Fibroblast of lung (primary cell): ENCODE measurements around the gene SEPTIN2. TPM values are rescaled to one million over a fixed set of nuclear protein-coding genes. Genes with fewer than 3 reads are reported as not detected.
A peak's percentile ranks its signal among the peaks of the same experiment; 100 is the strongest.

ENCODE experiments used
- DNase-seq, 2 donors: peaks; one replicate each; pipeline versions ENCODE4 v3.0.0 to v3.0.0-alpha.2; 2010; ENCODE audit warnings: low read depth in 2 of 2
- H2AFZ ChIP-seq: 2 replicates; pipeline ENCODE4 v1.5.1; 2012; ENCODE audit warnings: low read length, control low read depth, inconsistent platforms
- H3K27ac ChIP-seq: 2 replicates; pipeline ENCODE4 v1.5.1; 2011; ENCODE audit warnings: low read length, control low read depth; ENCODE audit not compliant: insufficient read depth
- H3K27me3 ChIP-seq: 2 replicates; pipeline ENCODE4 v1.5.1; 2011; ENCODE audit warnings: mild to moderate bottlenecking, low read length; ENCODE audit not compliant: control insufficient read depth, insufficient read depth
- H3K36me3 ChIP-seq: 2 replicates; pipeline ENCODE4 v1.5.1; 2011; ENCODE audit warnings: low read length; ENCODE audit not compliant: control insufficient read depth, insufficient read depth
- H3K4me1 ChIP-seq: 2 replicates; pipeline ENCODE4 v1.5.1; 2011; ENCODE audit warnings: low read length; ENCODE audit not compliant: control insufficient read depth, insufficient read depth; ENCODE audit errors: extremely low read depth
- H3K4me2 ChIP-seq: 2 replicates; pipeline ENCODE4 v1.5.1; 2011; ENCODE audit warnings: low read length, control low read depth; ENCODE audit not compliant: insufficient read depth; ENCODE audit errors: extremely low read depth
- H3K4me3 ChIP-seq, 4 experiments: fragments of 200-600 bp in 1 of 4; sonication (generic) in 1 of 4; replicated peaks in 1 of 4; 2 replicates each; pipeline ENCODE4 v1.5.1; 2011 to 2016; ENCODE audit warnings: low read length in 4 of 4, low read depth in 3 of 4, mild to moderate bottlenecking in 3 of 4, control low read depth in 2 of 4, inconsistent platforms in 1 of 4, mixed read lengths in 1 of 4; ENCODE audit not compliant: insufficient read depth in 1 of 4; ENCODE audit errors: control extremely low read depth in 1 of 4
- H3K79me2 ChIP-seq: 2 replicates; pipeline ENCODE4 v1.5.1; 2012; ENCODE audit warnings: mild to moderate bottlenecking, low read length, inconsistent platforms; ENCODE audit not compliant: control insufficient read depth, insufficient read depth
- H3K9ac ChIP-seq: 2 replicates; pipeline ENCODE4 v1.5.1; 2011; ENCODE audit warnings: mild to moderate bottlenecking, low read length, control low read depth; ENCODE audit not compliant: insufficient read depth
- H3K9me3 ChIP-seq: 2 replicates; pipeline ENCODE4 v1.5.1; 2012; ENCODE audit warnings: low read depth, low read length; ENCODE audit not compliant: control insufficient read depth, insufficient read depth
- H4K20me1 ChIP-seq: 2 replicates; pipeline ENCODE4 v1.5.1; 2011; ENCODE audit warnings: low read length; ENCODE audit not compliant: control insufficient read depth, insufficient read depth; ENCODE audit errors: extremely low read depth
- EZH2 ChIP-seq: IDR thresholded peaks from 2 replicates; pipeline ENCODE4 v1.5.1; 2012; ENCODE audit warnings: low read length, control low read depth, mild to moderate bottlenecking; ENCODE audit errors: missing control alignments
- polyA minus RNA-seq: library from RNA; depleted of rRNA, polyadenylated mRNA; stranded (reverse); fragments of >200 nt; gene quantifications from 2 replicates; pipeline ENCODE4 v1.2.3, GENCODE V29; 2011; ENCODE audit warnings: low replicate concordance
- polyA plus RNA-seq, 2 donors: library from polyadenylated mRNA; depleted of rRNA in 1 of 2; stranded (reverse) in 1 of 2; unstranded in 1 of 2; fragments of >200 nt; gene quantifications; 2 replicates each; pipeline ENCODE4 v1.2.1, GENCODE V29; 2011 to 2012; ENCODE audit warnings: missing spikeins in 1 of 2
- total RNA-seq: library from RNA; depleted of rRNA; stranded (reverse); fragments of >200 nt; gene quantifications from 2 replicates; pipeline ENCODE4 v1.2.1, GENCODE V29; 2014
- TF ChIP-seq, protein P1 (sequence below), 2 donors: IDR thresholded peaks in 1 of 2; conservative IDR thresholded peaks in 1 of 2; 1 replicate in 1 of 2; 2 replicates in 1 of 2; pipeline ENCODE4 v1.5.1; 2011 to 2012; ENCODE audit warnings: low read length in 2 of 2, control low read depth in 1 of 2, inconsistent platforms in 1 of 2, low read depth in 1 of 2, mild to moderate bottlenecking in 1 of 2

SEPTIN2 gene
- total RNA-seq (326 and 403 TPM in 2 replicates), polyA plus RNA-seq (795 and 927 TPM in 2 replicates), polyA minus RNA-seq (349 and 400 TPM in 2 replicates)
- 386 and 449 TPM in 2 replicates for polyA plus RNA-seq (2012)

DNA sequence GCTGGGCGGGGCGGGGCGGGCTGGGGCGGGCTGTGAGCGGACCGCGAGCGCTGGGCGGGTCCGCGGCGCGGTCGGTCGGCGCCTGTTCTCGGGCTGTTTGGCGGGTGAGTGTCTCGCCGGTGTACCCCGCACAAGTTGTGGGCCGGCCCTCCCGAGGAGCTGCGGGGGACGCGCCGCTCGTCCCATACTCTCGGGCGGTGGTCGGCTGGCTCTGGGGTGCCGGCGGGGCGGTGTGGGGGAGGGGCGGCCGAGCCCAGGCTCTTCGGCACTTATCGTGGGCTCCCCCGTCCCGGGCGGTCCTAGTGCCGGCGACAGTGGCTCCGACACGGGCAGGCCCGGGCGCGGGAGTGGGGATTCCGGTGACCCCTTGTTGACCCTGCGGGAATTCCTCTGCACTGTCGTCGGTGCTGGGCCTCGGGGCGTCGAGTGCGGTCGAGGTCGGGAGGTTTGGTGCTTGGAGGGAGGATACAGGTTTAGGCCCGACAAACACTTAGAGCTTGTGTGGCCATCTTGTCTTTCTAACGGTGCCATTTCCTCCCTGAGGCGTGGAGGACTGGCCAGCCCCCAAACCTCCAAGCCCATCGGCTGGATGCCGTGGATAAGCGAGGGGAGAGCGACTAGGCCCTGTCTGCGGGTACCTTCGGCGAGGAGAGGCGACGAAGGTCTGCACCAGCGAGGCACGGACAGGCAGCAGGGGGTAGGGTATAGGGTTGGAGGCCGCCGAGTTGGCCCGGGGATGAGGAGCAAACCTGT, at the start of gene SEPTIN2:
Gene SEPTIN2, plus strand, starts transcription at position 47 of the 753 bp plus-strand sequence. CDS start 8,308 bp downstream, outside the sequence.
- Histone ChIP-seq H3K27ac (peak within 1 kb of the TSS; percentile 99), H3K36me3 (no peaks in the 10 kb centered on the region), H3K9me3 (no peaks in the 10 kb centered on the region), H3K9ac (peak within 1 kb of the TSS; percentile 98), H3K79me2 (peaks cover 91% of the 10 kb centered on the region), H2AFZ (peak within 1 kb of the TSS; percentile 77), H4K20me1 (no peaks in the 10 kb centered on the region), H3K4me2 (peak within 1 kb of the TSS; percentile 93), H3K27me3 (no peaks in the 10 kb centered on the region), H3K4me1 (peaks cover 3% of the 10 kb centered on the region), H3K4me3 (peak within 1 kb of the TSS; percentile 81 to 99 (median 95))
- DNase-seq = peak; percentile 52 to 63
- TF ChIP-seq EZH2 = no peak
- TF ChIP-seq, protein P1, sequence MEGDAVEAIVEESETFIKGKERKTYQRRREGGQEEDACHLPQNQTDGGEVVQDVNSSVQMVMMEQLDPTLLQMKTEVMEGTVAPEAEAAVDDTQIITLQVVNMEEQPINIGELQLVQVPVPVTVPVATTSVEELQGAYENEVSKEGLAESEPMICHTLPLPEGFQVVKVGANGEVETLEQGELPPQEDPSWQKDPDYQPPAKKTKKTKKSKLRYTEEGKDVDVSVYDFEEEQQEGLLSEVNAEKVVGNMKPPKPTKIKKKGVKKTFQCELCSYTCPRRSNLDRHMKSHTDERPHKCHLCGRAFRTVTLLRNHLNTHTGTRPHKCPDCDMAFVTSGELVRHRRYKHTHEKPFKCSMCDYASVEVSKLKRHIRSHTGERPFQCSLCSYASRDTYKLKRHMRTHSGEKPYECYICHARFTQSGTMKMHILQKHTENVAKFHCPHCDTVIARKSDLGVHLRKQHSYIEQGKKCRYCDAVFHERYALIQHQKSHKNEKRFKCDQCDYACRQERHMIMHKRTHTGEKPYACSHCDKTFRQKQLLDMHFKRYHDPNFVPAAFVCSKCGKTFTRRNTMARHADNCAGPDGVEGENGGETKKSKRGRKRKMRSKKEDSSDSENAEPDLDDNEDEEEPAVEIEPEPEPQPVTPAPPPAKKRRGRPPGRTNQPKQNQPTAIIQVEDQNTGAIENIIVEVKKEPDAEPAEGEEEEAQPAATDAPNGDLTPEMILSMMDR (conservative IDR thresholded peaks at IDR 0.05 in 1 of 2, IDR thresholded peaks at IDR 0.05 in 1 of 2; ENCODE audit: low read depth in 1 of 2, low read length in 2 of 2) = no peak

DNA sequence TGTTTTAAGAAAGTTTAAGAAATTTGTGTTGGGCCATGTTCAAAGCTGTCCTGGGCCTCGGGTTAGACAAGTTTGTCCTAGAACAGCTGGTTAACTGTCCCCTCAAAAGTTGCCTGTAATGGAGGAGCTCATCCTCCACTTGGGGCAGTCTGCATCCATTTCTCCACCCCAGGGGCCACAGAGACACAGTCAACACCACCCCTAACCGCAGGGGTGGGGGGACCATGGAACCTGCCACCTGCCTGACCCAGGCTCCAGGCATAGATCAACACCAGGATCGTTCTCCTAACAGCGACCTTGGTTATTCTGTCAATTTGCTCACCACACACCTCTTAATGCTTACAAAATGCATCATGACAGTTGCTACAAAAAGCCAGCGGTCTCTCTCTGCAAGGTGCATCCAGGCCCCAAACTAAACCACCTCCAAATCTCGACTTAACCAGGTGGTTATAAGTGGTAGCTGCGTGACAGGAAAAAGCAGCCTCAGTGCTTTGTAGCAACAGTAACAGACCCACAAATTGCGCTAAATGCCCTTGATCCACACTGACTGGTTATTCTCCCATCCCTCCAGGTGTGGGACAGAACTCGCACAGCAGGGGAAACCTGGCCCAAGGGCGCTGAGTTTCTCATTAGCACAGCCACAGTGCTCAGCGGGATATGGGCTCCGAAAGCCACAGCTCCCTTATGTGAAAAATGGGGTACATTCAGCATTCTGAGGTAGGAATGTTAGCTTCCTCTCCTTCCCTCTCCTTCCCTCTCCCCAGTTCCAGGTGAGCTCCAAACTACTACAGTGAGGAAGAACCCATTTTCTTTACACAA, 48.3 kb upstream of the SEPTIN2 start:
- peaks cover 13% of the 10 kb centered on the region for H4K20me1 ChIP-seq
- TF ChIP-seq EZH2 = no peak
- no peak overlapping the region for H3K27ac ChIP-seq
- peaks cover 90% of the 10 kb centered on the region for H3K79me2 ChIP-seq
- no peak overlapping the region for H3K4me3 ChIP-seq
- H2AFZ ChIP-seq = no peak overlapping the region
- H3K4me2 ChIP-seq = no peak overlapping the region
- peaks cover 44% of the 10 kb centered on the region for H3K36me3 ChIP-seq
- no peaks in the 10 kb centered on the region for H3K9me3 ChIP-seq
- H3K27me3 ChIP-seq = no peaks in the 10 kb centered on the region
- H3K4me1 ChIP-seq = peaks cover 7% of the 10 kb centered on the region
- H3K9ac ChIP-seq = no peak overlapping the region
- DNase-seq = no peak

DNA sequence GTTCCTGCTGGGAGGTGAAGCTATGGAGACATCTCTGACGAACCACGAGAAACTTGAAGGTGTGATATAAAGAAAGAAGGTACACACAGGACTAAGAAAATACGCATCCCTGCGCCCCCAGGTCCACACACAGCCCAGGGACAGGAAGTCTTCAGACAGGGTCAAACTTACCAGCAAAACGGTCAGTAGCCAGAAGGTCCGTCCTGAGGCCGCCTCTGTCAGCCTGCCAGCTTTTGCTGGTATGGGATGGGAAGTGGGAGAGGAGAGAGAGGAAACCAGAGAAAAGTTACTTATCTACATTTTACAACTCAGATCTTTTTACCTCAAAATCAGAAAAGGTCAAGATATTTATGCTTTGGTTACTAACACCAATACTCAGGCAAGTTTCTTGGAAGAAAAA, 47.4 kb upstream of the SEPTIN2 start:
- TF ChIP-seq EZH2 = no peak
- TF ChIP-seq, protein P1 (conservative IDR thresholded peaks at IDR 0.05 in 1 of 2, IDR thresholded peaks at IDR 0.05 in 1 of 2; ENCODE audit: low read depth in 1 of 2, low read length in 2 of 2) = no peak
- Histone ChIP-seq H3K36me3 (peaks cover 36% of the 10 kb centered on the region), H3K27me3 (no peaks in the 10 kb centered on the region), H4K20me1 (peaks cover 13% of the 10 kb centered on the region), H3K9ac (no peak overlapping the region), H3K4me1 (peaks cover 7% of the 10 kb centered on the region), H3K9me3 (no peaks in the 10 kb centered on the region), H3K4me2 (no peak overlapping the region), H3K79me2 (peaks cover 86% of the 10 kb centered on the region), H2AFZ (no peak overlapping the region), H3K27ac (no peak overlapping the region), H3K4me3 (peak overlapping the region in 1 of 4 experiments; percentile 2)
- DNase-seq = no peak
